Measurements from ENCODE around the gene CAMSAP3. TPM values are rescaled to one million over a fixed set of nuclear protein-coding genes. Genes with fewer than 3 reads are reported as not detected.

CAMSAP3 gene
- total and polyA plus RNA-seq, 9 donors = 0.04 to 4.0 (median 0.51) TPM

- DNase-seq = no peak
- H3K27me3 ChIP-seq (ENCODE audit: control insufficient read depth, insufficient read depth, low read length) = no peaks in the 10 kb centered on the region
- 94% methylated on average over 39 of the region's 57 CpGs for WGBS (ENCODE audit: insufficient coverage)
- H3K4me3 ChIP-seq (ENCODE audit: low read length) = no peak overlapping the region
- H3K27ac ChIP-seq (ENCODE audit: low read length) = no peak overlapping the region
- peaks cover 48% of the 10 kb centered on the region for H3K36me3 ChIP-seq (ENCODE audit: control insufficient read depth, insufficient read depth, low read length)
- H3K9me3 ChIP-seq (replicated peaks; ENCODE audit: control insufficient read depth, low read depth, low read length) = no peaks in the 10 kb centered on the region
- H3K4me1 ChIP-seq (ENCODE audit: control insufficient read depth, insufficient read depth, low read length) = peaks cover 13% of the 10 kb centered on the region
Observed at GRCh38 chr19:7620442-7621412, 25.1 kb downstream of the CAMSAP3 start.

- no peaks in the 10 kb centered on the region for H3K9me3 ChIP-seq (replicated peaks; ENCODE audit: control insufficient read depth, low read depth, low read length)
- no peaks in the 10 kb centered on the region for H3K27me3 ChIP-seq (ENCODE audit: control insufficient read depth, insufficient read depth, low read length)
- H3K4me3 ChIP-seq (ENCODE audit: low read length) = no peak overlapping the region
- peaks cover 14% of the 10 kb centered on the region for H3K4me1 ChIP-seq (ENCODE audit: control insufficient read depth, insufficient read depth, low read length)
- WGBS (ENCODE audit: insufficient coverage) = 89% methylated on average over 10 of the region's 16 CpGs
- H3K27ac ChIP-seq (ENCODE audit: low read length) = no peak overlapping the region
- DNase-seq = no peak
- H3K36me3 ChIP-seq (ENCODE audit: control insufficient read depth, insufficient read depth, low read length) = peaks cover 64% of the 10 kb centered on the region
Observed at GRCh38 chr19:7622933-7623685, 27.4 kb downstream of the CAMSAP3 start.

DNA sequence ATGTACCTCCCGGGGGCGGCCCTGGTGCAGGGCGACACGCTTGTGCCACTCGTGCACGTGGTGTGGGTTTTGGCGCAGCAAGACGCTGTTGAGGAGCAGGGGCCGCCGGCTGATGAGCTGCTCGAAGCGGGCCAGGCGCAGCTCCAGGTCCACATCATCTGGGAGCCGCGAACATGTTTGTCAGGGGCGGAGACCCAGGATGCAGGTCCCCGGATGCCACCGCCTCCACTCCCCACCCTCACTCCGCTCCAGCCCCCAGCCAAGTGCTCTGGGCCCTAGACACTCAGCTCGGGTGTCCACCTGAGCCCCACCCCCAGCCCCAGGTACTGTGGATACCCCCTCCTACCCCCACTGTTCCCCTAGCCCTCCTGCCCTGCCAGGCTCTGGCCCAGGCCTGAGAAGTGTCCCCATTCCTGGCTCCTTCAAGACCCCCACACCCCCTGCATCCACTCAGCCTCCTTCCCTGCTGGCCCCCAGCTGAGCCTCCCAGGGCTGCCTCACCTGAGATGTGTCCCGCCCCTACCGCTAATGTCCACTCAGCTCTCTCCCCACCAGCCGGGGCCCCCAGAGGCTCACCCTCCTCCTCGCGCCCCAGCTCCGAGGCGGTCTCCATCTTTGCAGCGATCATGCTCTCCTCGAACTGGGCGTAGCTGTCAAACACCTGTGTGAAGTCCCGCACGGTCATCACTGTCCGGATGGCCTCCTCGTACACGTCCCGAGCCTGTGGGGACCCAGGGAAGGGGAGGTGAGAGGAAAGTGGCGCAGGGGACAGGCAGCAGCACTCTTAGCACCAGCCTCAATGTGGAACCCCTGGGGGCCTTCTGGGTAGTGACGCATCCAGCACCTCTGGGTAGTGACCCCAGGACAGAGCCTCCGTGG, 28.3 kb downstream of the CAMSAP3 start:
- peaks cover 18% of the 10 kb centered on the region for H3K4me1 ChIP-seq (ENCODE audit: control insufficient read depth, insufficient read depth, low read length)
- H3K27ac ChIP-seq (ENCODE audit: low read length) = no peak overlapping the region
- no peaks in the 10 kb centered on the region for H3K9me3 ChIP-seq (replicated peaks; ENCODE audit: control insufficient read depth, low read depth, low read length)
- no peak for DNase-seq
- no peaks in the 10 kb centered on the region for H3K27me3 ChIP-seq (ENCODE audit: control insufficient read depth, insufficient read depth, low read length)
- no peak overlapping the region for H3K4me3 ChIP-seq (ENCODE audit: low read length)
- 90% methylated on average over 39 of the region's 39 CpGs for WGBS (ENCODE audit: insufficient coverage)
- H3K36me3 ChIP-seq (ENCODE audit: control insufficient read depth, insufficient read depth, low read length) = peaks cover 64% of the 10 kb centered on the region

GRCh38 chr19:7624810-7625209, 29.1 kb downstream of the CAMSAP3 start:
- Histone ChIP-seq H3K9me3 (replicated peaks; ENCODE audit: control insufficient read depth, low read depth, low read length) (no peaks in the 10 kb centered on the region), H3K4me1 (ENCODE audit: control insufficient read depth, insufficient read depth, low read length) (peaks cover 13% of the 10 kb centered on the region), H3K4me3 (ENCODE audit: low read length) (no peak overlapping the region), H3K36me3 (ENCODE audit: control insufficient read depth, insufficient read depth, low read length) (peaks cover 61% of the 10 kb centered on the region), H3K27me3 (ENCODE audit: control insufficient read depth, insufficient read depth, low read length) (no peaks in the 10 kb centered on the region), H3K27ac (ENCODE audit: low read length) (no peak overlapping the region)
- DNase-seq = no peak
- 84% methylated on average over 17 of the region's 17 CpGs for WGBS (ENCODE audit: insufficient coverage)

DNA sequence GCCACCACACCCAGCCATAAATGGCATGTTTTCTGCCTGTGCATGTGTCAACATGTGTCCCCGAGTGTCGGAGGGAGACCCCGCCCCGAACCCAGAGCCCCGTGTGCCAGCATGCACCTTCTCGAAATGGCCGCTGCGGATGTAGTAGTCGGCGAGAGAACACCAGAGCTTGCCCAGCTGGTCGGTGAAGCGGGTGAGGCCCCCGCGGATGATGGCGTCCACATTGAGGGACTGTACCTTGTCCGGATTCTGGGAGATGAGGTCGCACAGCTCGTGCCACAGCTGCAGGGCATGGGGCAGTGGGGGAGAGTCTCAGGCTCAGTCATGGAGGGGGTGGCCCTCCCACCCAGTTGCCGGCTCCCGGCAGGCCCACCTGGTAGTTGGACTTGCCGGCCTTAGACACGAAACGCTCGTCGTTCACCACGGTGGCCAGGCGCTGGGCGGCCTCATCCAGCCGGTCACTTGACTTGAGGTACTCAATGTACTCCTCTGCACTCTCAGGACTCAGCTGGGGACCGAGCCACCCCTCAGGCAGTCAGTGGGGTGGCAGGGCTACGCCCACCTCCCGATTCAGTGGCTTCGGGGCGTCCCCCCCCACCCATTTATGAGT, 30.2 kb downstream of the CAMSAP3 start:
- Histone ChIP-seq H3K4me1 (ENCODE audit: control insufficient read depth, insufficient read depth, low read length) (peaks cover 21% of the 10 kb centered on the region), H3K9me3 (replicated peaks; ENCODE audit: control insufficient read depth, low read depth, low read length) (no peaks in the 10 kb centered on the region), H3K27me3 (ENCODE audit: control insufficient read depth, insufficient read depth, low read length) (no peaks in the 10 kb centered on the region), H3K27ac (ENCODE audit: low read length) (no peak overlapping the region), H3K36me3 (ENCODE audit: control insufficient read depth, insufficient read depth, low read length) (peaks cover 51% of the 10 kb centered on the region), H3K4me3 (ENCODE audit: low read length) (no peak overlapping the region)
- no peak for DNase-seq
- WGBS (ENCODE audit: insufficient coverage) = 97% methylated on average over 33 of the region's 34 CpGs

- peaks cover 21% of the 10 kb centered on the region for H3K4me1 ChIP-seq (ENCODE audit: control insufficient read depth, insufficient read depth, low read length)
- H3K27ac ChIP-seq (ENCODE audit: low read length) = no peak overlapping the region
- no peaks in the 10 kb centered on the region for H3K9me3 ChIP-seq (replicated peaks; ENCODE audit: control insufficient read depth, low read depth, low read length)
- H3K27me3 ChIP-seq (ENCODE audit: control insufficient read depth, insufficient read depth, low read length) = no peaks in the 10 kb centered on the region
- H3K36me3 ChIP-seq (ENCODE audit: control insufficient read depth, insufficient read depth, low read length) = peaks cover 44% of the 10 kb centered on the region
- 98% methylated on average over 16 of the region's 24 CpGs for WGBS (ENCODE audit: insufficient coverage)
- no peak overlapping the region for H3K4me3 ChIP-seq (ENCODE audit: low read length)
- DNase-seq = no peak
Observed at GRCh38 chr19:7627166-7627565, 31.5 kb downstream of the CAMSAP3 start.

DNA sequence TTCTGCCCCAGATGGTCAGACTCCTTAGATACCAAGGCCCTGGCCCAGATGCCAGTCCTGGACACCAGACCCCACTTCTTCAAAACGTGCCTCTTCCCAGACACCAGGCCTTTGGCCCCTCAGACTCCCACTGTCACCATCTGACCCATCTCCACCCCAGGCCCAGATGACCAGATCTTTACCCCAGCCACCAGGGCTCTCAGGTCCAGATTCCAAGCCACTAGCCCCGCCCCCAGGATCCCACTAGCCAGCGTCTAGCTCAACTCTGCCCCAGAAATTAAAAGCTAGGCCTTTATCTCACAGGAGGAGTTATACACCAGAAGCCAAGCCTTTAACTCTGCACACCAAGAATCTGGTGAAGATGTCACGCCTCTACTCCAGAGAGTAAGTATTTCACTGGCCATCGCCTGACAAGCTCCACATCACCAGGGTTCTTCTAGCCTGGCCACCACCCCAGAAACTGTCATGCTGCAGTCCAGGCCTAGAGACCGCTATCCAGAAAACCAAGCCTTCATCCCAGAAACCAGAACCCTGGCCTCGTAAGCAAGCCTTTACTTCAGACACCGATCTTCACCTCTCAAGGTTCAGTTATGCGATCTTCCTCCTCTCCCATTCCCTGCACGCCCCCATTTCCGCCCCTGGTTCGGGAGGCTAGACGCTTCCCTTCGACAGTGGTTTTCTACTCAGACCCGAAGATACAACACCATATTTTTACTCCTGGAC, 33.1 kb downstream of the CAMSAP3 start:
- Histone ChIP-seq H3K9me3 (replicated peaks; ENCODE audit: control insufficient read depth, low read depth, low read length) (no peaks in the 10 kb centered on the region), H3K27me3 (ENCODE audit: control insufficient read depth, insufficient read depth, low read length) (no peaks in the 10 kb centered on the region), H3K27ac (ENCODE audit: low read length) (peak overlapping the region; percentile 48), H3K4me3 (ENCODE audit: low read length) (peak overlapping the region; percentile 93), H3K36me3 (ENCODE audit: control insufficient read depth, insufficient read depth, low read length) (peaks cover 34% of the 10 kb centered on the region), H3K4me1 (ENCODE audit: control insufficient read depth, insufficient read depth, low read length) (peaks cover 21% of the 10 kb centered on the region)
- no peak for DNase-seq
- WGBS (ENCODE audit: insufficient coverage) = 7% methylated on average over 15 of the region's 15 CpGs

- peaks cover 28% of the 10 kb centered on the region for H3K36me3 ChIP-seq (ENCODE audit: control insufficient read depth, insufficient read depth, low read length)
- H3K4me1 ChIP-seq (ENCODE audit: control insufficient read depth, insufficient read depth, low read length) = peaks cover 21% of the 10 kb centered on the region
- under 1% methylated on average over 39 of the region's 40 CpGs for WGBS (ENCODE audit: insufficient coverage)
- no peaks in the 10 kb centered on the region for H3K9me3 ChIP-seq (replicated peaks; ENCODE audit: control insufficient read depth, low read depth, low read length)
- DNase-seq = peak; percentile 100
- peak within 1 kb of the TSS; percentile 48 for H3K27ac ChIP-seq (ENCODE audit: low read length)
- H3K27me3 ChIP-seq (ENCODE audit: control insufficient read depth, insufficient read depth, low read length) = no peaks in the 10 kb centered on the region
- H3K4me3 ChIP-seq (ENCODE audit: low read length) = peak within 1 kb of the TSS; percentile 93
Observed at GRCh38 chr19:7629347-7630054, 33.8 kb downstream of the CAMSAP3 start, which contains the start of the genes PET100 and XAB2. TSS of gene PET100 (plus strand) at chr19:7629793. CDS start at chr19:7629834, 41 bp downstream. TSS of gene XAB2 (minus strand) at chr19:7629545. CDS start at chr19:7629527, 18 bp downstream.
